ENCODE measurements around the gene ANK2. TPM values are rescaled to one million over a fixed set of nuclear protein-coding genes. Genes with fewer than 3 reads are reported as not detected.

The ANK2 gene
- total RNA-seq, 4 donors from 2014 or later, result 25.9 to 64.4 (median 55.4) TPM

DNA sequence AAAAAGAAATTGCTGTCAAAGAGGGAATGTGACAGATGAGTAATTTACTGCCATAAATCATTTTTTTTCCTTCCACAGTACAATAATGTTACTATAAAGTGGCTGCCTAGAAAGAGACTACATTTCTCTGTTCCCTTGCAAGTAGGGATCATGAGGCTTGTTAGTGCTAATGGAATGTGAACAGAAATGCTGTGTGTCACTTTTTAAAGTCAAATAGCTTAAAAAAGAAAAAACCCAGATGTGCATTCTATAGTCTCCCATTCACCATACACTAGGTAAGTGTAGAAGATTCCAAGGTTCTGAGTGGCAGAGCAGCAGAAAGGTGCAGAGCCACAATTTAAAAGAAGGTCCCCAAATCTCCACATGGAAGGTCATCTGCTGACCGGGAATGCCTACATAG, 383.7 kb downstream of the ANK2 start:
- Histone ChIP-seq H3K4me3 (replicated peaks in 1 of 3) (no peak overlapping the region), H3K9me3 (no peaks in the 10 kb centered on the region), H3K27ac (no peak overlapping the region), H3K27me3 (no peaks in the 10 kb centered on the region), H3K4me1 (no peaks in the 10 kb centered on the region), H3K36me3 (no peaks in the 10 kb centered on the region)
- DNase-seq, result no peak
- 94 to 97% methylated on average over 1 of the region's 1 CpG for WGBS, 2 donors
- intact Hi-C loops (cut with DNase I), result no loop called here
- TF ChIP-seq, protein P1, sequence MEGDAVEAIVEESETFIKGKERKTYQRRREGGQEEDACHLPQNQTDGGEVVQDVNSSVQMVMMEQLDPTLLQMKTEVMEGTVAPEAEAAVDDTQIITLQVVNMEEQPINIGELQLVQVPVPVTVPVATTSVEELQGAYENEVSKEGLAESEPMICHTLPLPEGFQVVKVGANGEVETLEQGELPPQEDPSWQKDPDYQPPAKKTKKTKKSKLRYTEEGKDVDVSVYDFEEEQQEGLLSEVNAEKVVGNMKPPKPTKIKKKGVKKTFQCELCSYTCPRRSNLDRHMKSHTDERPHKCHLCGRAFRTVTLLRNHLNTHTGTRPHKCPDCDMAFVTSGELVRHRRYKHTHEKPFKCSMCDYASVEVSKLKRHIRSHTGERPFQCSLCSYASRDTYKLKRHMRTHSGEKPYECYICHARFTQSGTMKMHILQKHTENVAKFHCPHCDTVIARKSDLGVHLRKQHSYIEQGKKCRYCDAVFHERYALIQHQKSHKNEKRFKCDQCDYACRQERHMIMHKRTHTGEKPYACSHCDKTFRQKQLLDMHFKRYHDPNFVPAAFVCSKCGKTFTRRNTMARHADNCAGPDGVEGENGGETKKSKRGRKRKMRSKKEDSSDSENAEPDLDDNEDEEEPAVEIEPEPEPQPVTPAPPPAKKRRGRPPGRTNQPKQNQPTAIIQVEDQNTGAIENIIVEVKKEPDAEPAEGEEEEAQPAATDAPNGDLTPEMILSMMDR (IDR thresholded peaks at IDR 0.05), result no peak
- no peak for TF ChIP-seq POLR2A (IDR thresholded peaks at IDR 0.05)

MicroRNA genes within 50 kb of the gene (microRNA counts, 767-probe panel; counts per million panel counts)
- microRNA hsa-miR-1243, result 0 to 2,758 counts per million in 2 donors

Small RNAs within 50 kb of the gene (microRNA-seq; reads per million reads assigned to microRNA genes)
- not detected for gene MIR1243
- not detected for gene MIR8082

Small RNAs within 50 kb of the gene (small RNA-seq; reads per million reads assigned to genes)
- gene MIR8082, result not detected
- gene RN7SL184P, result not detected
- gene RNU1-138P, result not detected

All from thyroid gland (tissue), 4 donors.